ENCODE measurements around the gene ZNF212.

- TF ChIP-seq CTCF (conservative IDR thresholded peaks at IDR 0.05 in 1 of 2, IDR thresholded peaks at IDR 0.05 in 1 of 2; ENCODE audit: low read depth in 1 of 2, low read length in 2 of 2) (no peak), EZH2 (IDR thresholded peaks at IDR 0.05; ENCODE audit: low read length, missing control alignments) (no peak)
Observed at GRCh38 chr7:149289856-149290255, 50.4 kb downstream of the ZNF212 start.

All from fibroblast of lung (primary cell).